ENCODE results near the gene RICTOR. TPM values are rescaled to one million over a fixed set of nuclear protein-coding genes. Genes with fewer than 3 reads are reported as not detected.

RICTOR gene
- total RNA-seq, 4 donors from 2014 or later: 21.7 to 46.7 (median 33.4) TPM

DNA sequence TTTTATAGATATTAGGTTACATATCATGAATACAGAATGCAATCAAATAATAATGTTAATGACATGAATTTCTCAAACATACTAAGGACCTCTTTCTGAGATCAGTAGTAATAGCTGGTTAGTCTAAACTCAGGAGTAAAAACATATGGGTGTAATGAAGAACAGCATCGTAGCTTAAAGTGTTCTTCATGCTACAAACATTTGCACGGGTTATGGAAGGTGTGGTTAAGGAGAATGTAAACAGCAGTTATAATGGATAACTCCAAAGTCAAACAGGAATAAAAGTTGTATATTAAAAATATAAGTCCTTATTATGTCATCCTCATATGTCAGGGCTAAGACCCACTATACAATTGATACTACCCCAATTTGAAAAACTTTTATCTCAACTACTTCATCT is 112.5 kb downstream of the RICTOR start:
- no peak for TF ChIP-seq POLR2A (IDR thresholded peaks at IDR 0.05)
- TF ChIP-seq, protein P1, sequence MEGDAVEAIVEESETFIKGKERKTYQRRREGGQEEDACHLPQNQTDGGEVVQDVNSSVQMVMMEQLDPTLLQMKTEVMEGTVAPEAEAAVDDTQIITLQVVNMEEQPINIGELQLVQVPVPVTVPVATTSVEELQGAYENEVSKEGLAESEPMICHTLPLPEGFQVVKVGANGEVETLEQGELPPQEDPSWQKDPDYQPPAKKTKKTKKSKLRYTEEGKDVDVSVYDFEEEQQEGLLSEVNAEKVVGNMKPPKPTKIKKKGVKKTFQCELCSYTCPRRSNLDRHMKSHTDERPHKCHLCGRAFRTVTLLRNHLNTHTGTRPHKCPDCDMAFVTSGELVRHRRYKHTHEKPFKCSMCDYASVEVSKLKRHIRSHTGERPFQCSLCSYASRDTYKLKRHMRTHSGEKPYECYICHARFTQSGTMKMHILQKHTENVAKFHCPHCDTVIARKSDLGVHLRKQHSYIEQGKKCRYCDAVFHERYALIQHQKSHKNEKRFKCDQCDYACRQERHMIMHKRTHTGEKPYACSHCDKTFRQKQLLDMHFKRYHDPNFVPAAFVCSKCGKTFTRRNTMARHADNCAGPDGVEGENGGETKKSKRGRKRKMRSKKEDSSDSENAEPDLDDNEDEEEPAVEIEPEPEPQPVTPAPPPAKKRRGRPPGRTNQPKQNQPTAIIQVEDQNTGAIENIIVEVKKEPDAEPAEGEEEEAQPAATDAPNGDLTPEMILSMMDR (IDR thresholded peaks at IDR 0.05): no peak
- H3K4me3 ChIP-seq (ENCODE audit: low read depth, poor library complexity, severe bottlenecking): no peak overlapping the region
- intact Hi-C loops (cut with DNase I; ENCODE audit: low total_unique reads): no loop called here
- DNase-seq (ENCODE audit: low spot score in 2 of 2): no peak
- 71 to 75% methylated on average over 2 of the region's 2 CpGs for WGBS, 2 donors

DNA sequence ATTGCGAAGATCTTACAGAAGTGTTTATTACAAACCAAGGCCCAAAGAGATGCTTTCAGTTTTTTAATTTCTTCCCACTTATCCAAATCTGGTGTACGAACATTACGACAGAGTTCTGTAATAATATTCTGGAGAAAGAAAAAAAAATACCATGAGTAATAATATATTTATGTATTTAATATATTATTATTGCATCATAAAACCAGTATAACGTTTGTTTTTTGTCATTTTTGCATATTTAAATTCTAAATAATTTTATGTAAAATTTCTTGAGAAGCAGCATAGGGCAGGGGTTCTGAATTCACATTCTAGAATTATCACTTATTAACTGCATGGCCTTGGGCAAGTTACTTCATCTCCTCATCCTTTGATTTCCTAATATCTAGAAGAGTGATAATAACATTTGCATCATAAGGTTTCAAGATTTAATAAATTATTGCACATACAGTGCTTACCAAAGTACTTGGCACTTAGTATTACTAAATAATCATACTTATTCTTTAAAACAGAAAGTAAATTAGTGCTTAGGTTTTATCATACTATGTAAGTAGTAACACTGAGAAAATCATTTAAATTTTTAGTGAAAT is 120.7 kb downstream of the RICTOR start:
- no peak for DNase-seq (ENCODE audit: low spot score in 2 of 2)
- WGBS, 2 donors: 89 to 93% methylated on average over 4 of the region's 4 CpGs
- intact Hi-C loops (cut with DNase I; ENCODE audit: low total_unique reads): no loop called here
- TF ChIP-seq, protein P1 (IDR thresholded peaks at IDR 0.05): no peak
- no peak for TF ChIP-seq POLR2A (IDR thresholded peaks at IDR 0.05)
- no peak overlapping the region for H3K4me3 ChIP-seq (ENCODE audit: low read depth, poor library complexity, severe bottlenecking)

DNA sequence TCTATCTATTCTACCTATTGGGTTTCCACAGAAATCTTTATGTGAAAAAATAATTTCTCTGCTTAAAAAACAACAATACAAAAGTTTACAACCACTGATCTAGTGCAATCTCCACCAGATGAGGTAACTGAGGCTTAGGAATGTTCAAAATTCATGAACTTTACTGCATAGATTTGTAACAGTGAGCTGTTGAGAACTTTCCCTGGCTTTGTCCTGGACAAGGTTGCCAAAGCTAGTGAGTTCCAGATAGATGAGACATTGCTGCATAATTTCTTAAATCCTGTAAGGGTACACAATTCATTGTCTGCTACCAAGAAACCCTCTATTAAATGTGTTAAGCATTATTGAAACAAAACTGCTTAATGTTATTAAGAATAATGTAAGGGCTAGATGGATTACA is 125.7 kb downstream of the RICTOR start:
- TF ChIP-seq, protein P1 (IDR thresholded peaks at IDR 0.05): no peak
- no peak for TF ChIP-seq POLR2A (IDR thresholded peaks at IDR 0.05)
- H3K4me3 ChIP-seq (ENCODE audit: low read depth, poor library complexity, severe bottlenecking): no peak overlapping the region
- no peak for DNase-seq (ENCODE audit: low spot score in 2 of 2)
- intact Hi-C loops (cut with DNase I; ENCODE audit: low total_unique reads): no loop called here

DNA sequence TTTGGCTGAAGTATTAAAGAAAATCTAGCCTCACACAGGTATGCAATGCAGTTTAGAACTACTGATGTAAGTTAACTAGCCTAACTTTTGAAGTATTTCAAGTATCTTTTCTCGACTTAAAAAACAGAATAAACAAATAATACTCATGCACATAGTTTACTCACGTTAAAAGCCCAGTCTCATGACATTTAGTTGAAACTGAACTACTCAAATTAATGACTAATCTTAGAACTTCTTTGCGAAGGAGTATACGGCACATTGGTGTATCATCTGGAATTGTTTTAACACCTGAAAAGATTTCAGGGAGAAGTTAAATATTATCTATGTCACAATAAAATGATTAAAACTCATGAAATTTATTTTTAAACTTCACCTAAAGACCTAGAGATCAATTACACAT is 129.9 kb downstream of the RICTOR start:
- H3K4me3 ChIP-seq (ENCODE audit: low read depth, poor library complexity, severe bottlenecking): no peak overlapping the region
- 94 to 95% methylated on average over 4 of the region's 4 CpGs for WGBS, 2 donors
- intact Hi-C loops (cut with DNase I; ENCODE audit: low total_unique reads): no loop called here
- TF ChIP-seq, protein P1 (IDR thresholded peaks at IDR 0.05): no peak
- no peak for TF ChIP-seq POLR2A (IDR thresholded peaks at IDR 0.05)
- no peak for DNase-seq (ENCODE audit: low spot score in 2 of 2)

DNA sequence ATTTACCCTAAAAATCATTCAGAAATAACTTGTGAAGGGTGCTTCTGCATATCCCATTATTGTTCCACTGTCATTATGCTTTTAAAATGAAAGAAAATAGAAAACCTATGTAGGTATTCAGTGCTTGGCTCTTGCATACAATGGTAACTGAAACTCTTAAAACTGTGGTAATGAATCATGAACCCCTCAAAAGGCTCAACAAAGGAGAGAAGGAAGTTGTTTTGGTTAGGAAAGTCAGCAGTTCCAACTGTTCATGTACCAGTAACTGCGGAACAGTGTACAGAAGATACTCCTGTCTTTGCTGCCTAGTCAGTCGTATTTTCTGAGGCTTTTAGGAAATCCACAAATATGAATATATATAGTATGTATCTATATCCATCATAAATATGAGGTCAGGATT is 132.3 kb downstream of the RICTOR start:
- H3K4me3 ChIP-seq (ENCODE audit: low read depth, poor library complexity, severe bottlenecking): no peak overlapping the region
- DNase-seq (ENCODE audit: low spot score in 2 of 2): no peak
- 93 to 98% methylated on average over 2 of the region's 2 CpGs for WGBS, 2 donors
- no peak for TF ChIP-seq POLR2A (IDR thresholded peaks at IDR 0.05)
- TF ChIP-seq, protein P1 (IDR thresholded peaks at IDR 0.05): no peak
- intact Hi-C loops (cut with DNase I; ENCODE audit: low total_unique reads): no loop called here

DNA sequence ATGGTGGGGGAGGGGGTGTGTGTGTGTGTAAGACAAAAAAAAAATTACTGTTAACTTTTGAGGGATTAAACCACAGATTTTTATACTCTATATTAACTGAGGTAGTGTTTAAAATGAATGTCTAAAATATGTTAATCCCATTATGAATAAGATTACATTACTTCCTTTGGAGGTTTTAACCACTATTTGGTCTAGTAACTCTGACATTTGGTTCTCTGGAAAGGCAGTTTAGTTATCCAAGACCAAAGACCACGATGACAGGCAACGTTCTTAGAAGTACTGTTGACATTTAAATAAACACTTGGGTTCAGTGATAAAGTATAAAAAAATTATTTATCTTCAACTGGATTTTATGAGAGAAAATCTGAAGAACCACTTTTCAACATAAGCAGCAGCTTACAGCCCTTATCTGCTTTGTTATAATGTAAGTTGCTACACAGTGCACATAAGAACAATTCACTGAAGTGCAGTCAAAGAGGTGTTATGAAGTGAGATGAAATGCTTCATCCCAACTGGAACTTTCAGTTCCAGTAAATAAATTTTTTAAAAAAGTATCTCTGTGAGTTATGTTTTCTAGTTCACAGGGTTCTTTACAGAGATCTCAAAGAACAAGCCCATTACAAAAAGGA is 133.9 kb downstream of the RICTOR start:
- intact Hi-C loops (cut with DNase I; ENCODE audit: low total_unique reads): no loop called here
- 85 to 88% methylated on average over 2 of the region's 2 CpGs for WGBS, 2 donors
- no peak for TF ChIP-seq POLR2A (IDR thresholded peaks at IDR 0.05)
- TF ChIP-seq, protein P1 (IDR thresholded peaks at IDR 0.05): no peak
- H3K4me3 ChIP-seq (ENCODE audit: low read depth, poor library complexity, severe bottlenecking): no peak overlapping the region
- no peak for DNase-seq (ENCODE audit: low spot score in 2 of 2)

All from lower leg skin (tissue), 4 donors.